Retinal pigment epithelial cell (primary cell): ENCODE results near the gene TYMS.

ENCODE experiments used
- DNase-seq: peaks from one replicate; pipeline ENCODE4 v3.0.0-alpha.2; 2010; ENCODE audit warnings: low read depth
- H3K4me3 ChIP-seq: 2 replicates; pipeline ENCODE4 v1.5.1; 2011; ENCODE audit warnings: mild to moderate bottlenecking, low read length, control low read depth, moderate library complexity
- TF ChIP-seq, protein P1 (sequence below): conservative IDR thresholded peaks from 2 replicates; pipeline ENCODE4 v1.5.1; 2011; ENCODE audit warnings: low read depth, low read length, control low read depth, inconsistent platforms

TYMS gene

DNA sequence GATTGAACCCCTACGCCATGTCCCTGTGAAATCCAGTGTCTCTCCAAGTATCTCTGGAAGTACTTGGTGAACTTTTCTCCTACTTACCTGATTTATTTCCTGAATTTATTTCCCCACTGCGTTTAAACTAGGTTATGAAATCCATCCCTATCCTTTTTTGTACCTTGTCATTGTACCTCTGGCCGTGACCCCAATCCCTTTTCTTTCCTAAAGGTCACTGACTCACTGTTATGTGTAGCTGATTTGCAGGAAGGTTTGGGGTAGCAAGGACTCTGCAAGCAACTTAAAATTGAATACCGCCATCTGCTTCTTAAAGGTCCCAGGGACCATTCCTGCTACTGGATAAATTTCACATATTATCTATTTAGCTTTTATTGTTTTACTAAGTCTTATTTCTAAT is 59.5 kb downstream of the TYMS start:
- no peak overlapping the region for H3K4me3 ChIP-seq
- no peak for DNase-seq
- TF ChIP-seq, protein P1, sequence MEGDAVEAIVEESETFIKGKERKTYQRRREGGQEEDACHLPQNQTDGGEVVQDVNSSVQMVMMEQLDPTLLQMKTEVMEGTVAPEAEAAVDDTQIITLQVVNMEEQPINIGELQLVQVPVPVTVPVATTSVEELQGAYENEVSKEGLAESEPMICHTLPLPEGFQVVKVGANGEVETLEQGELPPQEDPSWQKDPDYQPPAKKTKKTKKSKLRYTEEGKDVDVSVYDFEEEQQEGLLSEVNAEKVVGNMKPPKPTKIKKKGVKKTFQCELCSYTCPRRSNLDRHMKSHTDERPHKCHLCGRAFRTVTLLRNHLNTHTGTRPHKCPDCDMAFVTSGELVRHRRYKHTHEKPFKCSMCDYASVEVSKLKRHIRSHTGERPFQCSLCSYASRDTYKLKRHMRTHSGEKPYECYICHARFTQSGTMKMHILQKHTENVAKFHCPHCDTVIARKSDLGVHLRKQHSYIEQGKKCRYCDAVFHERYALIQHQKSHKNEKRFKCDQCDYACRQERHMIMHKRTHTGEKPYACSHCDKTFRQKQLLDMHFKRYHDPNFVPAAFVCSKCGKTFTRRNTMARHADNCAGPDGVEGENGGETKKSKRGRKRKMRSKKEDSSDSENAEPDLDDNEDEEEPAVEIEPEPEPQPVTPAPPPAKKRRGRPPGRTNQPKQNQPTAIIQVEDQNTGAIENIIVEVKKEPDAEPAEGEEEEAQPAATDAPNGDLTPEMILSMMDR, result no peak
